Measurements from ENCODE around the gene ADGRA3. TPM values are rescaled to one million over a fixed set of nuclear protein-coding genes. Genes with fewer than 3 reads are reported as not detected.

Gene ADGRA3
- total and polyA plus RNA-seq, 10 donors = 1.6 to 10.6 (median 5.4) TPM

DNA sequence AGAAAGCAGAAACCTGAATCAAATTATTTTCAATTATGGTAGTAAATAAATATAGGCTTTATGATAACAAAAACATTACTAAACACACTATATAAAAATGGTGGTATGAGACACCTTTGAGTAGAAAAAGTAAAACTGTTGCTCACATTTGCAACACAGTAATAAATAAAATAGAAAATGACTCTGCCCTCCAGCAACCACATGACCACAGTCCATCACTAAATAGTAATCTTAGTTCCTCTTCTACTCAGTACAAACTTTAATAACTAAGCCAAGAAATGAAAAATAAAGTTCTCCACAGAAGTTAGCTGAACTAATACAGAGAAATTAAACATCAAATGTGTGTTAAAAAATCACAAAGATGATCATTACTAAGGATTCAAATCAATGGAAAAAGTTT lies 108.5 kb downstream of the ADGRA3 start:
- DNase-seq = no peak
- intact Hi-C loops (cut with DNase I; ENCODE audit: low total_unique reads) = no loop called here
- TF ChIP-seq, protein P1, sequence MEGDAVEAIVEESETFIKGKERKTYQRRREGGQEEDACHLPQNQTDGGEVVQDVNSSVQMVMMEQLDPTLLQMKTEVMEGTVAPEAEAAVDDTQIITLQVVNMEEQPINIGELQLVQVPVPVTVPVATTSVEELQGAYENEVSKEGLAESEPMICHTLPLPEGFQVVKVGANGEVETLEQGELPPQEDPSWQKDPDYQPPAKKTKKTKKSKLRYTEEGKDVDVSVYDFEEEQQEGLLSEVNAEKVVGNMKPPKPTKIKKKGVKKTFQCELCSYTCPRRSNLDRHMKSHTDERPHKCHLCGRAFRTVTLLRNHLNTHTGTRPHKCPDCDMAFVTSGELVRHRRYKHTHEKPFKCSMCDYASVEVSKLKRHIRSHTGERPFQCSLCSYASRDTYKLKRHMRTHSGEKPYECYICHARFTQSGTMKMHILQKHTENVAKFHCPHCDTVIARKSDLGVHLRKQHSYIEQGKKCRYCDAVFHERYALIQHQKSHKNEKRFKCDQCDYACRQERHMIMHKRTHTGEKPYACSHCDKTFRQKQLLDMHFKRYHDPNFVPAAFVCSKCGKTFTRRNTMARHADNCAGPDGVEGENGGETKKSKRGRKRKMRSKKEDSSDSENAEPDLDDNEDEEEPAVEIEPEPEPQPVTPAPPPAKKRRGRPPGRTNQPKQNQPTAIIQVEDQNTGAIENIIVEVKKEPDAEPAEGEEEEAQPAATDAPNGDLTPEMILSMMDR (IDR thresholded peaks at IDR 0.05 in 8 of 11, conservative IDR thresholded peaks at IDR 0.05 in 3 of 11) = no peak
- no peak for TF ChIP-seq POLR2AphosphoS5 (IDR thresholded peaks at IDR 0.05)
- TF ChIP-seq POLR2A (IDR thresholded peaks at IDR 0.05) = no peak

GRCh38 chr4:22398671-22399070 lies 117.2 kb downstream of the ADGRA3 start:
- WGBS, 5 donors = 87 to 94% (median 90%) methylated on average over 4 of the region's 4 CpGs
- Histone ChIP-seq H3K4me1 (no peaks in the 10 kb centered on the region), H3K36me3 (no peaks in the 10 kb centered on the region), H3K27me3 (replicated peaks in 1 of 7) (no peaks in the 10 kb centered on the region), H3K9me3 (no peaks in the 10 kb centered on the region), H3K27ac (no peak overlapping the region), H3K4me3 (no peak overlapping the region)
- DNase-seq = no peak
- intact Hi-C loops (cut with DNase I; ENCODE audit: low total_unique reads) = no loop called here
- TF ChIP-seq, protein P1 (IDR thresholded peaks at IDR 0.05 in 8 of 11, conservative IDR thresholded peaks at IDR 0.05 in 3 of 11) = no peak
- no peak for TF ChIP-seq POLR2AphosphoS5 (IDR thresholded peaks at IDR 0.05)
- TF ChIP-seq POLR2A (IDR thresholded peaks at IDR 0.05) = no peak

More for the DNA sequence above, 108.5 kb downstream of the ADGRA3 start:
- H3K27ac ChIP-seq = no peak overlapping the region
- H3K4me1 ChIP-seq = no peaks in the 10 kb centered on the region
- no peaks in the 10 kb centered on the region for H3K9me3 ChIP-seq
- H3K27me3 ChIP-seq (replicated peaks in 1 of 7) = no peaks in the 10 kb centered on the region
- no peak overlapping the region for H3K4me3 ChIP-seq
- no peaks in the 10 kb centered on the region for H3K36me3 ChIP-seq

GRCh38 chr4:22391551-22391950 lies 124.3 kb downstream of the ADGRA3 start:
- DNase-seq = no peak
- Histone ChIP-seq H3K4me1 (no peaks in the 10 kb centered on the region), H3K27me3 (replicated peaks in 1 of 7) (no peaks in the 10 kb centered on the region), H3K36me3 (peaks cover 0 to 9% (median 0%) of the 10 kb centered on the region in 6 donors), H3K9me3 (no peaks in the 10 kb centered on the region), H3K27ac (no peak overlapping the region), H3K4me3 (no peak overlapping the region)
- no peak for TF ChIP-seq POLR2AphosphoS5 (IDR thresholded peaks at IDR 0.05)
- TF ChIP-seq, protein P1 (IDR thresholded peaks at IDR 0.05 in 8 of 11, conservative IDR thresholded peaks at IDR 0.05 in 3 of 11) = no peak
- no peak for TF ChIP-seq POLR2A (IDR thresholded peaks at IDR 0.05)
- 86 to 95% (median 89%) methylated on average over 3 of the region's 3 CpGs for WGBS, 5 donors
- intact Hi-C loops (cut with DNase I; ENCODE audit: low total_unique reads) = loop anchor here (2.0 kb wide), 1 partner anchor 603 kb away; no protein-coding TSS in a partner anchor

DNA sequence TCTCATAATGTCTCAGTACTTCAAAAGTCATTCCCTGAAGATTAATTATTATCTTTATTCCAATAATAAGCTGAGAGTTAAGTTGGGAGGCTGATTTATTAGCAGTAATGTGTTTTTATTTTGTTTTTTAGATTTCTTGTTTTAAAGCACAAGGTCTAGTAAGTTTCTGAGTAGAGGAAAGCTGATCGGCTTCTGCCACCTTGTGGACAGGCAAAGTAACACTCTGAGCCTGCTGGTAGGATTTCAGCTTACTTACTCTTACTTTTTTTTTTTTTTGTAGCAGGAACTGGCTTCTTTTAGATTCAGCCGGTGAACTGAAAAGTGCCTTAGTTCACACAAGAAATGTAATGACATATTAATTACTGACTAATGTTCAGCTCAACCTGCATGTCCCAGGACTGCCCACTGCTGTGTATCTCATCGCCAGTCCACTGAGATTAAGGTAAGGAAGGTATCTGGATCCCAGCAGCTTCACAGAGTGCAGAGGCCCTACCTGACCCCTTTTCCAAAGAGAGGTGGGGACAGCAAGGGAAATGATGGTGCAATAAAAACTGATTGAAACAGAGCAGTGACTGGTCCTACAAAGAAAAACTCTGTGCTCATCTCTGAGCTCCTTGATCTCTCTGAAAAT lies 126.5 kb downstream of the ADGRA3 start:
- WGBS, 5 donors = 37 to 39% (median 37%) methylated on average over 3 of the region's 3 CpGs
- intact Hi-C loops (cut with DNase I; ENCODE audit: low total_unique reads) = no loop called here

More for the DNA sequence above, 126.5 kb downstream of the ADGRA3 start:
- no peak for DNase-seq
- peaks cover 0 to 9% (median 0%) of the 10 kb centered on the region in 6 donors for H3K36me3 ChIP-seq
- H3K4me3 ChIP-seq = no peak overlapping the region
- no peaks in the 10 kb centered on the region for H3K4me1 ChIP-seq
- H3K9me3 ChIP-seq = no peaks in the 10 kb centered on the region
- H3K27me3 ChIP-seq (replicated peaks in 1 of 7) = no peaks in the 10 kb centered on the region
- no peak overlapping the region for H3K27ac ChIP-seq
- TF ChIP-seq, protein P1 (IDR thresholded peaks at IDR 0.05 in 8 of 11, conservative IDR thresholded peaks at IDR 0.05 in 3 of 11) = peak; percentile 14 to 72 (median 59)
- no peak for TF ChIP-seq POLR2AphosphoS5 (IDR thresholded peaks at IDR 0.05)

Measured in spleen (tissue), 11 donors.